Measurements from ENCODE around the gene CLHC1. TPM values are rescaled to one million over a fixed set of nuclear protein-coding genes. Genes with fewer than 3 reads are reported as not detected.
"Not testable (repeated sequence)": the region's sequence is repeated elsewhere in the genome, so short reads cannot be mapped to it uniquely, and the experiment has no call there.

CLHC1 gene
- polyA plus RNA-seq, 1 of the 3 experiments (the other 2 are of a cell fraction): 3.8 TPM

GRCh38 chr2:55268288-55268906, 36.3 kb upstream of the CLHC1 start:
- peaks cover 15 to 22% of the 10 kb centered on the region in 2 experiments for H3K36me3 ChIP-seq (replicated peaks in 1 of 2; ENCODE audit: control insufficient read depth in 1 of 2, insufficient read depth in 2 of 2, low read length in 1 of 2)
- peak overlapping the region; percentile 90 for H3K4me2 ChIP-seq
- no peak for DNase-seq
- 8% methylated on average over 13 of the region's 13 CpGs for WGBS (ENCODE audit: low lambda C conversion rate)
- no peaks in the 10 kb centered on the region for H3K9me2 ChIP-seq
- H3F3A ChIP-seq (replicated peaks; ENCODE audit: insufficient read depth): peaks cover 7% of the 10 kb centered on the region
- peak overlapping the region; percentile 91 for H2AFZ ChIP-seq (ENCODE audit: low read depth)
- ChIA-PET POLR2A (interaction anchor here (0.7 kb wide), 1 partner anchor 39 kb away, joined by 3 read pairs; no protein-coding TSS in a partner anchor), CTCF (interaction anchor here (1.2 to 1.8 kb wide), 2 partner anchors 9 to 252 kb away, joined by 3 to 8 read pairs; no protein-coding TSS in a partner anchor)
- H3K27me3 ChIP-seq (ENCODE audit: insufficient read depth): no peaks in the 10 kb centered on the region
- no peaks in the 10 kb centered on the region for H4K20me1 ChIP-seq (ENCODE audit: insufficient read depth)
- H3K9ac ChIP-seq: peak overlapping the region; percentile 87
- TF ChIP-seq NRF1 (IDR thresholded peaks at IDR 0.05; ENCODE audit: low read depth, low read length) (no peak), USF2 (IDR thresholded peaks at IDR 0.05; ENCODE audit: borderline replicate concordance, low read depth, low read length) (no peak), USF1 (IDR thresholded peaks at IDR 0.05; ENCODE audit: borderline replicate concordance, low read depth) (no peak), TCF12 (IDR thresholded peaks at IDR 0.05) (no peak)
- H3K27ac ChIP-seq (ENCODE audit: low read depth in 2 of 2, low read length in 1 of 2): peak overlapping the region; percentile 78 to 85
- H3K4me3 ChIP-seq (ENCODE audit: low read depth in 2 of 2, low read length in 1 of 2): peak overlapping the region; percentile 70 to 90
- H3K9me3 ChIP-seq: no peaks in the 10 kb centered on the region
- H3K79me2 ChIP-seq (ENCODE audit: insufficient read depth): peaks cover 19% of the 10 kb centered on the region
- peaks cover 0 to 6% of the 10 kb centered on the region in 2 experiments; a peak in 2 of 4 replicates for H3K4me1 ChIP-seq (ENCODE audit: control insufficient read depth in 1 of 2, insufficient read depth in 2 of 2, low read depth in 1 of 2, low read length in 1 of 2)

DNA sequence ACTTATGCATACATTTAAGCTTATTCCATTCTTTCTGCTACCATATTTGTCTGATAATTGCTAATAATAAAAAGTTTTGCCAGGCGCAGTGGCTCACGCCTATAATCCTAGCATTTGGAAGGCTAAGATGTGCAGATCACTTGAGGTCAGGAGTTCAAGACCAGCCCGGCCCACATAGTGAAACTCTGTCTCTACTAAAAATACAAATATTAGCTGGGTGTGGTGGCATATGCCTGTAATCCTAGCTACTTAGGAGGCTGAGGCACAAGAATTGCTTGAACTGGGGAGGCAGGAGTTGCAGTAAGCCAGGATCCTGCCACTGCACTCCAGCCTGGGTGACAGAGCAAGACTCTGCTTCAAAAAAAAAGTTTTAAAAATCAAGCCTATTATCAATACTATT, 27.5 kb upstream of the CLHC1 start:
- H3K4me1 ChIP-seq (ENCODE audit: control insufficient read depth in 1 of 2, insufficient read depth in 2 of 2, low read depth in 1 of 2, low read length in 1 of 2); H2AFZ ChIP-seq (ENCODE audit: low read depth); H3K4me3 ChIP-seq (ENCODE audit: low read depth in 2 of 2, low read length in 1 of 2); H3K4me2 ChIP-seq; H3K79me2 ChIP-seq (ENCODE audit: insufficient read depth); H3K9me2 ChIP-seq; POLR2A ChIA-PET; DNase-seq; H3K27ac ChIP-seq (ENCODE audit: low read depth in 2 of 2, low read length in 1 of 2); H3K9me3 ChIP-seq; H3F3A ChIP-seq (replicated peaks; ENCODE audit: insufficient read depth); H4K20me1 ChIP-seq (ENCODE audit: insufficient read depth); H3K9ac ChIP-seq; H3K27me3 ChIP-seq (ENCODE audit: insufficient read depth): not testable (repeated sequence)
- H3K36me3 ChIP-seq (replicated peaks in 1 of 2; ENCODE audit: control insufficient read depth in 1 of 2, insufficient read depth in 2 of 2, low read length in 1 of 2): peaks cover 38 to 53% of the 10 kb centered on the region in 2 experiments
- CTCF ChIA-PET: interaction anchor here (0.6 to 2.5 kb wide), 2 partner anchors 8 to 427 kb away, joined by 3 to 8 read pairs; no protein-coding TSS in a partner anchor
- 98% methylated on average over 3 of the region's 3 CpGs for whole genome bisulfite sequencing (ENCODE audit: low lambda C conversion rate)

DNA sequence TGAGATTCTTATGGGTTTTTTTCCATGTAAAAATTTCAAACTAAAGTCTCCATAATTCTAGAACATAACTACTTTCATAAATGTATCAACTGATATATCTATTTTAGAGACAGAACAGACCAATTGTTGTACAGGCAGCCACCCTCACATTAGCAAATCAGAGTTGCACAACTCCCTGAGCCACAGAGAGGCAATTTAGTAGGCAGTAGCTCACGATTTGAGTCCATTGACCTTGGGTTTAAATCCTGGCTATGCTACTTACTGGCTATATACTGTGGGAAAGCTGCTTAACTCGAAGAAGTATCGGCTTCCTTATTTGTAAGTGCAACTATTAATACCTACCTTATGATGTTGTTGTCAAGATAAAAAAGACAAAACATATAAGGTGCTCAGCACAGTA, 20.7 kb upstream of the CLHC1 start:
- no peak overlapping the region for H3K4me2 ChIP-seq
- TF ChIP-seq NRF1 (IDR thresholded peaks at IDR 0.05; ENCODE audit: low read depth, low read length) (no peak), TCF12 (IDR thresholded peaks at IDR 0.05) (no peak), MXI1 (IDR thresholded peaks at IDR 0.05; ENCODE audit: low read depth, low read length) (no peak), RFX5 (IDR thresholded peaks at IDR 0.05; ENCODE audit: low read length) (no peak), SMC3 (IDR thresholded peaks at IDR 0.05; ENCODE audit: low read depth, low read length) (no peak), GATA2 (CRISPR knock-in tag; IDR thresholded peaks at IDR 0.05) (no peak), GABPA (IDR thresholded peaks at IDR 0.05; ENCODE audit: low read depth) (no peak), RXRA (IDR thresholded peaks at IDR 0.05; ENCODE audit: borderline replicate concordance, low read depth) (no peak)
- H2AFZ ChIP-seq (ENCODE audit: low read depth): no peak overlapping the region
- H3K9me3 ChIP-seq: no peaks in the 10 kb centered on the region
- H3K4me1 ChIP-seq (ENCODE audit: control insufficient read depth in 1 of 2, insufficient read depth in 2 of 2, low read depth in 1 of 2, low read length in 1 of 2): no peaks in the 10 kb centered on the region
- H3K36me3 ChIP-seq (replicated peaks in 1 of 2; ENCODE audit: control insufficient read depth in 1 of 2, insufficient read depth in 2 of 2, low read length in 1 of 2): peaks cover 40 to 50% of the 10 kb centered on the region in 2 experiments
- H3F3A ChIP-seq (replicated peaks; ENCODE audit: insufficient read depth): no peaks in the 10 kb centered on the region
- no peak for DNase-seq
- H3K27ac ChIP-seq (ENCODE audit: low read depth in 2 of 2, low read length in 1 of 2): no peak overlapping the region
- H3K9me2 ChIP-seq: no peaks in the 10 kb centered on the region
- no peaks in the 10 kb centered on the region for H3K79me2 ChIP-seq (ENCODE audit: insufficient read depth)
- H3K27me3 ChIP-seq (ENCODE audit: insufficient read depth): no peaks in the 10 kb centered on the region
- 93% methylated on average over 3 of the region's 3 CpGs for WGBS (ENCODE audit: low lambda C conversion rate)
- CTCF ChIA-PET: no interaction called here
- POLR2A ChIA-PET: no interaction called here
- H3K4me3 ChIP-seq (ENCODE audit: low read depth in 2 of 2, low read length in 1 of 2): no peak overlapping the region
- no peaks in the 10 kb centered on the region for H4K20me1 ChIP-seq (ENCODE audit: insufficient read depth)
- no peak overlapping the region for H3K9ac ChIP-seq

All from SK-N-SH (cell line).